ENCODE measurements around the gene TRIM26. TPM values are rescaled to one million over a fixed set of nuclear protein-coding genes. Genes with fewer than 3 reads are reported as not detected.
"Not testable (repeated sequence)": the region's sequence is repeated elsewhere in the genome, so short reads cannot be mapped to it uniquely, and the experiment has no call there.

TRIM26 gene
- total RNA-seq, 2 experiments from 2014 or later = 78.0 to 86.4 TPM

GRCh38 chr6:30227242-30227722, 14.1 kb upstream of the TRIM26 start:
- ATAC-seq = no peak
- Mint-ChIP-seq H3K4me3 (no peak overlapping the region), H3K27me3 (ENCODE audit: low read depth) (peaks cover 15% of the 10 kb centered on the region), H3K4me1 (ENCODE audit: low read depth) (peaks cover 6% of the 10 kb centered on the region), H3K27ac (no peak overlapping the region), H3K9me3 (ENCODE audit: insufficient read depth) (peaks cover 19% of the 10 kb centered on the region), H3K36me3 (ENCODE audit: low read depth) (peaks cover 3% of the 10 kb centered on the region)
- no peak for DNase-seq
- POLR2A ChIA-PET = interaction anchor here (1.2 to 2.5 kb wide), 2 partner anchors 14 to 41 kb away, joined by 4 to 16 read pairs; partner anchors contain the start of gene TRIM26
- CTCF ChIA-PET = interaction anchor here (0.8 to 3.2 kb wide), 8 partner anchors 8 to 173 kb away, joined by 3 to 43 read pairs (median 6); partner anchors contain the start of genes RPP21 and TRIM39

GRCh38 chr6:30223339-30223738, 10.1 kb upstream of the TRIM26 start:
- H3K27me3 Mint-ChIP-seq (ENCODE audit: low read depth) = peaks cover 3% of the 10 kb centered on the region
- H3K4me3 Mint-ChIP-seq = no peak overlapping the region
- ChIA-PET POLR2A (no interaction called here), CTCF (no interaction called here)
- no peak overlapping the region for H3K27ac Mint-ChIP-seq
- no peak for ATAC-seq
- peaks cover 3% of the 10 kb centered on the region for H3K36me3 Mint-ChIP-seq (ENCODE audit: low read depth)
- no peak for DNase-seq
- H3K9me3 Mint-ChIP-seq (ENCODE audit: insufficient read depth) = peaks cover 20% of the 10 kb centered on the region
- peaks cover 14% of the 10 kb centered on the region for H3K4me1 Mint-ChIP-seq (ENCODE audit: low read depth)

GRCh38 chr6:30221956-30222355, 8.8 kb upstream of the TRIM26 start:
- POLR2A ChIA-PET = interaction anchor here (0.5 kb wide), 2 partner anchors 8 to 186 kb away, joined by 3 read pairs; no protein-coding TSS in a partner anchor
- CTCF ChIA-PET = interaction anchor here (1.1 kb wide), 1 partner anchor 9 kb away, joined by 4 read pairs; the partner anchor contains the start of gene TRIM26

GRCh38 chr6:30221395-30221794, 8.2 kb upstream of the TRIM26 start:
- H3K4me1 Mint-ChIP-seq (ENCODE audit: low read depth); H3K27ac Mint-ChIP-seq; H3K4me3 Mint-ChIP-seq; H3K36me3 Mint-ChIP-seq (ENCODE audit: low read depth); ATAC-seq; DNase-seq; H3K27me3 Mint-ChIP-seq (ENCODE audit: low read depth); CTCF ChIA-PET: not testable (repeated sequence)
- POLR2A ChIA-PET = interaction anchor here (0.6 kb wide), 1 partner anchor 91 kb away, joined by 7 read pairs; no protein-coding TSS in a partner anchor
- peaks cover 20% of the 10 kb centered on the region for H3K9me3 Mint-ChIP-seq (ENCODE audit: insufficient read depth)

More at GRCh38 chr6:30221956-30222355, 8.8 kb upstream of the TRIM26 start:
- not testable (repeated sequence) for H3K36me3 Mint-ChIP-seq (ENCODE audit: low read depth); H3K4me3 Mint-ChIP-seq; H3K27ac Mint-ChIP-seq; H3K4me1 Mint-ChIP-seq (ENCODE audit: low read depth); DNase-seq; ATAC-seq; H3K27me3 Mint-ChIP-seq (ENCODE audit: low read depth)
- peaks cover 20% of the 10 kb centered on the region for H3K9me3 Mint-ChIP-seq (ENCODE audit: insufficient read depth)

- Mint-ChIP-seq H3K4me1 (ENCODE audit: low read depth) (peaks cover 17% of the 10 kb centered on the region), H3K27me3 (ENCODE audit: low read depth) (peaks cover 3% of the 10 kb centered on the region), H3K36me3 (ENCODE audit: low read depth) (peaks cover 3% of the 10 kb centered on the region), H3K4me3 (no peak overlapping the region), H3K27ac (peak overlapping the region; percentile 37), H3K9me3 (ENCODE audit: insufficient read depth) (peaks cover 16% of the 10 kb centered on the region)
- ChIA-PET CTCF (interaction anchor here (0.7 to 3.0 kb wide), 41 partner anchors 9 to 647 kb away, joined by 3 to 43 read pairs (median 5); partner anchors contain the start of genes POLR1H and TRIM39), POLR2A (interaction anchor here (2.4 kb wide), 1 partner anchor 107 kb away, joined by 7 read pairs; no protein-coding TSS in a partner anchor)
- peak; percentile 64 for ATAC-seq
- DNase-seq = peak; percentile 75
Observed at GRCh38 chr6:30219244-30219643, 6.0 kb upstream of the TRIM26 start.

- Mint-ChIP-seq H3K27me3 (ENCODE audit: low read depth) (peaks cover 3% of the 10 kb centered on the region), H3K36me3 (ENCODE audit: low read depth) (peaks cover 10% of the 10 kb centered on the region), H3K4me1 (ENCODE audit: low read depth) (peaks cover 32% of the 10 kb centered on the region), H3K4me3 (no peak overlapping the region), H3K27ac (no peak overlapping the region), H3K9me3 (ENCODE audit: insufficient read depth) (no peaks in the 10 kb centered on the region)
- DNase-seq (no peak), ATAC-seq (no peak)
- CTCF ChIA-PET = interaction anchor here (0.6 to 2.5 kb wide), 10 partner anchors 8 to 368 kb away, joined by 3 to 15 read pairs (median 4); partner anchors contain the start of gene TRIM39
- POLR2A ChIA-PET = interaction anchor here (0.6 kb wide), 1 partner anchor 1038 kb away, joined by 4 read pairs; no protein-coding TSS in a partner anchor
Observed at GRCh38 chr6:30216096-30216495, 2.9 kb upstream of the TRIM26 start.

GRCh38 chr6:30214657-30214982, 1.4 kb upstream of the TRIM26 start:
- Mint-ChIP-seq H3K9me3 (ENCODE audit: insufficient read depth) (no peaks in the 10 kb centered on the region), H3K4me1 (ENCODE audit: low read depth) (peaks cover 42% of the 10 kb centered on the region), H3K4me3 (peak overlapping the region; percentile 90), H3K36me3 (ENCODE audit: low read depth) (peaks cover 20% of the 10 kb centered on the region), H3K27me3 (ENCODE audit: low read depth) (peaks cover 3% of the 10 kb centered on the region), H3K27ac (peak overlapping the region; percentile 99)
- POLR2A ChIA-PET = interaction anchor here (1.0 to 3.3 kb wide), 9 partner anchors 8 to 153 kb away, joined by 3 to 25 read pairs (median 10); partner anchors contain the start of genes POLR1H, PPP1R11 and TRIM39
- DNase-seq (no peak), ATAC-seq (no peak)
- CTCF ChIA-PET = interaction anchor here (1.5 to 2.2 kb wide), 2 partner anchors 54 to 111 kb away, joined by 3 to 8 read pairs; no protein-coding TSS in a partner anchor

- DNase-seq = peak; percentile 87
- ChIA-PET CTCF (interaction anchor here (1.0 to 2.2 kb wide), 3 partner anchors 55 to 183 kb away, joined by 3 to 8 read pairs (median 3); no protein-coding TSS in a partner anchor), POLR2A (interaction anchor here (1.0 to 3.3 kb wide), 10 partner anchors 8 to 357 kb away, joined by 3 to 25 read pairs (median 8); partner anchors contain the start of genes ABCF1, POLR1H, PPP1R11 and TRIM39)
- Mint-ChIP-seq H3K4me3 (peak overlapping the region; percentile 90), H3K4me1 (ENCODE audit: low read depth) (peaks cover 40% of the 10 kb centered on the region), H3K27ac (peak overlapping the region; percentile 99), H3K9me3 (ENCODE audit: insufficient read depth) (no peaks in the 10 kb centered on the region), H3K27me3 (ENCODE audit: low read depth) (peaks cover 3% of the 10 kb centered on the region), H3K36me3 (ENCODE audit: low read depth) (peaks cover 23% of the 10 kb centered on the region)
- ATAC-seq = peak; percentile 69
Observed at GRCh38 chr6:30213957-30214656, 901 bp upstream of the TRIM26 start.

GRCh38 chr6:30213667-30213956, 406 bp upstream of the TRIM26 start:
- Mint-ChIP-seq H3K9me3 (ENCODE audit: insufficient read depth) (no peaks in the 10 kb centered on the region), H3K27me3 (ENCODE audit: low read depth) (peaks cover 3% of the 10 kb centered on the region), H3K4me3 (peak overlapping the region; percentile 90), H3K4me1 (ENCODE audit: low read depth) (peaks cover 43% of the 10 kb centered on the region), H3K36me3 (ENCODE audit: low read depth) (peaks cover 28% of the 10 kb centered on the region), H3K27ac (peak overlapping the region; percentile 99)
- ATAC-seq (no peak), DNase-seq (no peak)
- POLR2A ChIA-PET = interaction anchor here (0.9 to 3.3 kb wide), 15 partner anchors 8 to 404 kb away, joined by 3 to 25 read pairs (median 4); partner anchors contain the start of genes ABCF1, MRPS18B, POLR1H and PPP1R11
- CTCF ChIA-PET = interaction anchor here (0.8 to 2.2 kb wide), 5 partner anchors 55 to 184 kb away, joined by 3 to 8 read pairs (median 3); partner anchors contain the start of gene TRIM39

- ATAC-seq (no peak), DNase-seq (no peak)
- peaks cover 60% of the 10 kb centered on the region for H3K4me1 Mint-ChIP-seq (ENCODE audit: low read depth)
- H3K9me3 Mint-ChIP-seq (ENCODE audit: insufficient read depth) = no peaks in the 10 kb centered on the region
- peaks cover 3% of the 10 kb centered on the region for H3K27me3 Mint-ChIP-seq (ENCODE audit: low read depth)
- H3K4me3 Mint-ChIP-seq = peak overlapping the region; percentile 90
- ChIA-PET POLR2A (interaction anchor here (1.6 to 3.3 kb wide), 4 partner anchors 114 to 403 kb away, joined by 4 to 25 read pairs (median 15); partner anchors contain the start of genes POLR1H, PPP1R11 and TRIM39), CTCF (interaction anchor here (1.4 to 1.5 kb wide), 2 partner anchors 26 to 115 kb away, joined by 3 to 5 read pairs; partner anchors contain the start of gene TRIM39)
- peak overlapping the region; percentile 85 for H3K27ac Mint-ChIP-seq
- H3K36me3 Mint-ChIP-seq (ENCODE audit: low read depth) = peaks cover 40% of the 10 kb centered on the region
Observed at GRCh38 chr6:30211899-30212298, 1.3 kb downstream of the TRIM26 start.

GRCh38 chr6:30211306-30211705, 1.9 kb downstream of the TRIM26 start:
- POLR2A ChIA-PET = interaction anchor here (3.3 kb wide), 1 partner anchor 150 kb away, joined by 13 read pairs; the partner anchor contains the start of gene POLR1H
- ATAC-seq = no peak

More at GRCh38 chr6:30211306-30211705, 1.9 kb downstream of the TRIM26 start:
- H3K27ac Mint-ChIP-seq = peak overlapping the region; percentile 58
- H3K27me3 Mint-ChIP-seq (ENCODE audit: low read depth) = no peaks in the 10 kb centered on the region
- CTCF ChIA-PET = interaction anchor here (1.4 kb wide), 1 partner anchor 108 kb away, joined by 3 read pairs; no protein-coding TSS in a partner anchor
- peak overlapping the region; percentile 90 for H3K4me3 Mint-ChIP-seq
- H3K36me3 Mint-ChIP-seq (ENCODE audit: low read depth) = peaks cover 45% of the 10 kb centered on the region
- peaks cover 63% of the 10 kb centered on the region for H3K4me1 Mint-ChIP-seq (ENCODE audit: low read depth)
- no peaks in the 10 kb centered on the region for H3K9me3 Mint-ChIP-seq (ENCODE audit: insufficient read depth)
- DNase-seq = no peak

All from activated CD8-positive, alpha-beta T cell treated with anti-CD3 and anti-CD28 coated beads, Interleukin-2, amount 10 ng/mL, durations not matched to agents 7 days and 5 days (primary cell).